Activated CD4-positive, CD25-positive, alpha-beta regulatory T cell treated with anti-CD3 and anti-CD28 coated beads, Interleukin-2, amount 50 U/mL, for 24 hours (primary cell): Measurements from ENCODE around the gene NCKAP5.
"Not testable (repeated sequence)": the region's sequence is repeated elsewhere in the genome, so short reads cannot be mapped to it uniquely, and the experiment has no call there.

Experiments used
- ATAC-seq, 2 donors: fragments of 150-1000 bp; cut with Tn5 transposase; one replicate each; pipeline ENCODE4 v1.10.0; 2021; ENCODE audit warnings: mild to moderate bottlenecking in 1 of 2, moderate library complexity in 1 of 2

The NCKAP5 gene

DNA sequence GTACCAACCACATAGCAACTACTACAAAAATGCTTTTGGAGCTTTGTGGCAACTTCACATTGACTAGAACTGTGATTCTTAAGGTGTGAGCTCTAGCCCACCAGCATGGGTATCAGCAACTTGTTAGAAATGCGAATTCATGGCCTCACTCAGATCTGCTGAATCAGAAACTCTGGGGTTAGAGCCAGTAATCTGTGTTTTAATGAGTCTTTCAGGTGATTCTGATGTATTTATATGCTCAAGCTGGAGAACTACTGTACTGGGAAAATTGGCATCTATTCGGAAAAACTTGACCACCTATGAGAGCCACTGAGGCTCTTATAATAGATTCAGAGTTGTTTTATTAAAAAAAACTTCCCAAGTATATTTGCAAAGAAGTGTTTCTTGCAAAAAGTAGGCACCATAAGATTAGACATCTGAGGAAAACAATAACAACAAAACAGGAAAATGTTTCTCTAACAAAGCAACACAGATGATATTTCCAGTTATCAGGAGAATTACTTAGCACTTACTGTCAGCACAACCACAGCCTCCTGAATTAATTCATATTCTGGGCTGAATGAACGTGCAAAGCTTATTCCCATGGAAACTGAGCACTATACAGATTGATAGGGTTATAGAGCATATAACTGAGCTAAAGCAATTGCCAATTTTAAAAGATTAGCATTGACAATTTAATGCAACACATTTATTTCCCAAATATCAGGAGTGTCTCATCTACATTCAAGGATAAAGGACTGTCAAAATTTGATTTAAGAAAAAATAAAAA, 71.6 kb downstream of the NCKAP5 start:
- ATAC-seq, result no peak

DNA sequence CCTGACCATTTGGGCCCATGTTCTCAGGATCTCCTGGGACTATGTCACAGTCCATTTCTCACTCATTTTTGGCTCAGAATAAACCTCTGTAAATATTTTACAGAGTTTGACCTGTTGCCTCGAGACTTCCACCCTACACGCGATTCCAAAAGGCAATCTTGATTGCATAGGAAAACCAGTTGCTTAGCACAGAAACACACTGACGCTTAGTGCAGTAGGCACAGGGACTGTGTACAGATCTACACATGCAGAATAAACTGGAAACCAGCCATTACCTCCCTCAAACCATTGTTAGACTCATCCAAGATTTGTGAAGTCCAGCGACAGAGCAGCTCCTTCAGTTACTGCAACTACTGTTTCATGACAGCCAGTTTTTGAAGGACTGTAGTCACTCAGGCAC, 73.0 kb downstream of the NCKAP5 start:
- ATAC-seq, result no peak

DNA sequence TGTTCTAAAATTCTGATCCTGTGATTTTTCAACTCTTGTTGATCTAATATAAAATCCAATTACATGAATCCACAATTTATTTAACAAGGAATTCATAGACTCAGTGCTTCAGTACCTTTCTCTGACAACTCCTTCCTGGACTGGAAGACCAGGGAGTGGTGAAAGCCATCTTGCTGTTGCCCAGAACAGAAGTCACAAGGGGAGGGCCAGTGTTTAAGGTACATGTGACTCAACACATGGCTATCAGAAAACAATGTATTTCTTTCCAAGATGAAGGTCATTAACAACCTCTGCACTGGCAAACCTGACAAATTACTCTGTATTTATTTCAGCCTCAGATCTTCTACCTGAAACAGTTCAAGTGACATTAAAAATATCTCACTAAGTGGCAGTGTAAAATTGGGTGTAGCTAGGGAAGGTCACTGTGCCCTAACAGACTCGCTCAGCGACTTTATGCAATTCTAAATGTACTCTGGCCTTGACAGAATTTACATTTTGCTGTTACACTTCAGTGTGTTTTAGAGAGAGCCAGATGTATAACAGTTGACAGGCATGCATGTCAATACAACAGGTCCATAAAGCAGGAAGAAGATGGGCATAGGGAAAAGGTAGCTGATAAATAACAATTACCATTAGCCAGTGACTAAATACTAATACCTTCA, 75.4 kb downstream of the NCKAP5 start:
- no peak for ATAC-seq

DNA sequence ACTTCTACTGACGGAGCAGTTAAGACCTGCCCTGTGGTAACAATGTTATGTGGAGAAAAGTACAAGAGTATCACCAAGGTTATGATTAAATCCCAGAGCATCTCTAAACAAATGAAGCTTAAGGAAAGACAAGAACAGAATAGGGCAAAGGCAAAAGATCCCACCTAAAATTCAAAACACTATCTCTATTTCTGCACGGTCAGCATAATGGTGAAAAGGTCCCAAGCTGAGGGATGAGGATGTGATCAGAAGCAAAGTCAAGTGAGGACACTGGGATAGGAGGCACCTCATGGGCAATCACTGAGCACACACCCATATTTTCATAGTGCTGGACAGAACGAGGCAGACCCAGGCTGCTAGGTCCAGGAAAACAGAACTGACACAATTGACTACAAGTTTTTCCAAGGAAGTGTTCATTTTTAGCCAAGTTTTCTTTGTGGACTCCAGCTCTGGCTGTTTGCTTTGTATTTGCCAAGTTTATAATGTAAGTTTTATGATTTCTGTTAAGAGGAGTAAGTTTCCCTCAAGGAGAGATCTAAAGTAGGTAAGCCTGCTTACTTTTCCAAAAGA, 77.8 kb downstream of the NCKAP5 start:
- no peak for ATAC-seq

DNA sequence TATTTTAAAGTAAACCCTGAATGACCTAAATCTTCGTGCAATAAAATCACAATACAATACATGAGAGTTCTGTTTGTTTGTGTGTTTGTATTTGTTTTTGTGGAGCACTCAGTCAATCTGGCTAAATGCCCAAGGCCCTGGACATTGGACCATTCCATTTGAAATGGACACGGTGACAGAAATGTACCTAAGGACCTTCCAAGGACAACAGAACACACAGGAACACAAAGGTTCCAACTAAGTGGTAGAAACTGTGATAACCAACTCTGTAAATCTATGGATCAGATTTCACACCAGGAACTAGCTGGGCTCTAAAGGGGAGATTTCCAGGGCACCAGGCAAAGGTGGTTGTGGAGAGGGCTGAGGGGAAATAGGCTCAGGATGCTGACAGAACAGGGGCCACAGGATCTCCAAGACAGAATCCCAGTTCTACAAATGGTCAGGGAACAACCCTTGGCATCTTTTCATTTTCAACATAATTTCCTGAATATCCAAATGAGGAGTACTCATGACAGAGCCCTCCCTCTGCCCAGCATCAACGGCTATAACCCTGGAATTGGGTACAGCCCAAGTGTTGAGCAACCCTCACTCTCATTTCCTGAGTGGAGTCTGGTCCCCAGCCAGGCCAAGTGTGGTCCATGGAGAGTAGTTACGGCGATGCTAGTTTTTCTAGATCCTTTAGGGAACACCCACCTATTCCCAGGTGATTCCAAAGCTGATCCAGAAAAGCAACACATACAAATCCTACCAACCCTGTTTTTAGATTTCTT, 78.4 kb downstream of the NCKAP5 start:
- ATAC-seq, result no peak

DNA sequence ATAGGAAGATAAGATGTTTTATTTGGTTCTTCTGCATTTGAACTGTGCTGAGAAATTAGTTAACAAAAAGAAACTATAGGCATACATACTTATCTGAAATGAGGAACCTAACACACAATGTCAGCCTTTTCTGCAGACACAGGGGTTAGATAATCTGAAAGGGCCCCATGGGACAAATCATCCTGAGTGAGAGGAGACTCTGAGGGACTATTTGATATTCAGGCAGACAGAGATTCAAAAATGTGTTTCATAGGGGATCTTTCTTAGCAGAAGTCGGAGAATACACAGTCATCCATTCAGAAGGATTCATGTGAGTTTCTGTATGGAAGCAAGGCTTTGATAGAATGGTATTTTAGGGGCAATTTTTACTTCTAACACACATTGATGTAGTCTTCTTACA, 79.1 kb downstream of the NCKAP5 start:
- ATAC-seq, result no peak

DNA sequence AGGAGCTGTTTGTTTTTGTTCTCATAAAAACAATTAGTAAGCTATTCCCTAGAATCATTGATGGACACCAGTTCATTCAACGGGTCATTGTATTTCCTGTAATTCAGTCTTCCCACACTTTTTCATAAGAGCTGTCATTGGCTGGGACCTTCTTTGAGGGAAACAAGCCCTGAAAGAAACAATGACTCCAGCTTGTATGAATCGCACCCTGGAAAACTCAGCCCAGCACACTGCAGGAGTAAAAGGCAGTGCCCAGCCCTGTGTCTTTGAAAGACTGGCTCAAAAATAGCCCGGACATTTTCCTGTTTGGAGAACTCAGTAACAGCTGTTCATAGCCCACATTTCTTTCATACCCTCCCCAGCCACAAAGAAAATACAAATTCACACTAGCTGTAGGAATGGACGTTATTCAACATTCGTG, 81.5 kb downstream of the NCKAP5 start:
- no peak for ATAC-seq

DNA sequence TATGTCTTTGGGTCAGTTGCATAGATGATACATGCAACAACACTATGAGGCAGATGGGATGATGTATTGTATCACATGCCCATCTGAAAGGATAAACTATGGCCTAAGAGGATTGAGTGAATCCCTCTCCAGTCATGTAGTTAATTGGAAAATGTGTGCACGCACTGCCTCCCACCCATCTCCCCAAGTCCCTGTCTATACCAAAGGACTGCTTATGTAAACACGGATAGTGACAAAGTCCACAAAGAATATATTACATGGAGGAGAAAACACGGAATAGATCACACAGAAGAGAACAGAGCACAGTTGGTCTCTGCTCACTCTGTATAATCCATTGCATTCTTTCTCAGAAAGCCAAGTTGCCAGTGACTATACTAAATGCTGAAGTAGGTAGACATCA, 82.4 kb downstream of the NCKAP5 start:
- ATAC-seq, result no peak

DNA sequence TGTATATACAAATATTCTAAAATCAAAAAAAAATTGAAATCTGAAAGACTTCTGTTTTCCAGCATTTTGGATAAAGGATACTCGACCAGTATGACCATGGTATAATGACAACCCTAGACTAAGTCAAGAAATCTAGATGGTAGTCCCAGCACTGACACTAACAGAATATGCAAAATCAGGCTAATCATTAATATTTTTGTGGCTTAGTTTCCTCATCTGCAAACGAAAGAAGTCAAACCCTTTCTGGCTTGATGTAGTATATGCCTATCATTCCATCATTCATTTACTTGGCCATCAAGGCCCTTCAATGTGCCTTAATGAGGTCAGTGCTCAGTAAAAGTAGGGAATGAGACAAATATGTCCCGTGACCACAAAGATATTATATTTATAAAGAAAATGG, 83.5 kb downstream of the NCKAP5 start:
- ATAC-seq, result no peak

DNA sequence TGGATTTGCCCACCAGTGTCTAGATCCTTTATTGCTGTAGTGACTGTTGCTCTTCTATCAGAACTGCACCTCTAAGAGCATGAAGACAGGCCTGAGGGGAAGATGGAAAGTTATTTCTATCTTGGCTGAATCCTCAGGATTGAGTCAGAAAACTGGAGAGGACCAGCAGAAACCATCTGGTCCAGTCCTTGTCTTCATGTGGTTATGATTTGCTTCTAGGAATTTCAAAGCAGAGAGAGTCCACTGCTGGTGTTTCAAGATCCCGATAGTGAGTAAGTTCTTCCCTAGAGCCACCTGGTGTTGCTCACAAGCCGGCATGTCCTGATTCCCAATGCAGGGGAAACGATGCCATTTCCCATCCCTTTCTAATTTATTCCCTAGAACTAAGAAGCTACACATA, 84.2 kb downstream of the NCKAP5 start:
- ATAC-seq, result no peak

DNA sequence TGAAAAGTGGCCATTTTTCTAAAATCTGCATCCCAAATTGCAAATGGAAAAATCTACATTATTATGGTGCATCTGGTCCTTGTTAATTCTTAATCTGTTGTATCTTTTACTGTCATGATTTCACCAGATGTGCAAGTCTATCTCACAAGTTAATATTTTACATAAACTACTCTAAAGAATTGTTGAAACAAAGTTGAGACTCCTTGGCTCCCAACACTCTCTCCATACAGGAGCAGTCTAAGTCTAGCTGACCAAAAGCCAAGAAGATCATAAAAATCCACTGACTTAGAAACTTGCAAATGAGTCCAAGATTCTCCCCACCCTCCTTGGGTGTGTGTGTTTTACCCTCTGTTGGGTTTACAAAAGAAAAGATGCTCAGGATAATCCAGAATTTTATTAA, 85.1 kb downstream of the NCKAP5 start:
- ATAC-seq, result no peak

DNA sequence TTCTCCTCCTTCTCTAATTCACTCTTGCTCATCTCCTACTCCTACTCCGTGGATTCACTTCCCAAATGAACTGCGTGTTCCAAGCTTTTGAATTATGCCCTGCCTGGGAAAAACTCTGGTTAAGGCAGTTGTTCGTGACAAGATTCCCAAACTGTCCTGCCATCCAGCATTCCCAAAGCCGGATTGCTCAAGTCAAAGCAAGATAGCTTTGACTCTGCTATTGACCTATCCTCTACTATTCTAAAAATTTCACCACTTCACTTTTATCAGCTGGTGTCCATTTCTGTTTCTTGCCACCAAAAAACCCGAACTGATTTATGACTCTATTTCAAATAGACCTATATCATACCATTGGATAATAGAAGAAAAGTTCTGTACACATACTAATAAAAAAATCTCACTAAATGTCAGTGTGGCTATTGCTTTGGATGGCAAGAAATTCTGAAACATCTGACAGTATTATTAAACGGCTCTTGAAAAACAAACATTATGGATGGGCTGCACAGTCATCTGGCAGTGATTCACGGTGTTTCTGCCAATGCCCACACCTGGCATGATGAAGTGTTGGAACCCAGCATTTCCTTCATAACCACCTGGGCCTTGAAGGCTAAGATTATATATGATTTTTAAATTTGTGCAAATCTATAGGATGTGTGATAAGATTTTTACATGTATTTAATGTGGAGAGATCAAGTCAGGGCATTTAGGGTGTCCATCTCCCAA, 87.4 kb downstream of the NCKAP5 start:
- no peak for ATAC-seq

DNA sequence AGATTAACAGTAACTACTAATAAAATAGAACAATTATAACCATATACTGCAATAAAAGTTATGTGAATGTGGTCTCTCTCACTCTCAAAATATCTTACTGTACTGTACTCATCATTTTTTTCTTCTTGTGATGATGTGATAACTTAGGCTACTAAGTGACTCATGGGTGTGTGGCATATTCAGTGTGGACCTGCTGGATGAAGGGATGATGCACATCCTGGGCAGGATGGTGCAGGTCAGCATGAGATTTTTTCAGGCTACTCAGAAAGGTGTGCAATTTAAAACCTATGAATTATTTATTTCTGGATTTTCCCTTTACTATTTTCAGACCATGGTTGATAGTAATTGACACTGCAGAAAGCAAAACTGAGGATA, 90.7 kb downstream of the NCKAP5 start:
- ATAC-seq, result no peak

DNA sequence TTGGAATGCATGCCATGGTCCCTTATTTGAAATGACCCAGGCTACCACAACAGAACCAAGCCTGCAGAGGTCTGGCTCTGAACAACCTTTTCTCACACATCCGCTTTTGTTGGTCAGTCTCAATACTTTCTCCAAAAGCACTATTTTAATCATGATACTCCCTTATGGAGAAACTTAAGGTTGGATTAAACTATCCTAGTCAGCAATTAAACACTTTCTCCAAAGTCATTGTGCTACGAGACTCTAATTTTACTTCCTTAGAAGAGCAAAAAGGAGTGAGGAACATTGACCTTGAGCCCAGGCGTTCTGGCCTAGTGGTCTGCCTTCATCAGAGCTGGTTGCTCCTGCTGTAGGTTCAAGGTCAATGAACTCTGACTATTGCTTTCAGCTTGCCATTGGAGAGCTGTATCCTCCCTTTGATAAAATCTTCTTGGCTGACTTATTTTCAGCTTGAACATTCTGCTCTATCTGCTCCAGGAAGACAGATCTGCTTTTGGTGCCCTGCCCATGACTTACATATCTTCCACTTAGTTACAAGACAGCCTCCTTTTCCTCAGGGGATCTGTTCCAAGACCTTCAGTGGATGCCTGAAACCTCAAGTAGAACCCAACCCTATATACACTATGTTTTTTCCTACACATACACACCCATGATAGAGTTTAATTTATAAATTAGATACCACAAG, 91.2 kb downstream of the NCKAP5 start:
- ATAC-seq, result no peak

DNA sequence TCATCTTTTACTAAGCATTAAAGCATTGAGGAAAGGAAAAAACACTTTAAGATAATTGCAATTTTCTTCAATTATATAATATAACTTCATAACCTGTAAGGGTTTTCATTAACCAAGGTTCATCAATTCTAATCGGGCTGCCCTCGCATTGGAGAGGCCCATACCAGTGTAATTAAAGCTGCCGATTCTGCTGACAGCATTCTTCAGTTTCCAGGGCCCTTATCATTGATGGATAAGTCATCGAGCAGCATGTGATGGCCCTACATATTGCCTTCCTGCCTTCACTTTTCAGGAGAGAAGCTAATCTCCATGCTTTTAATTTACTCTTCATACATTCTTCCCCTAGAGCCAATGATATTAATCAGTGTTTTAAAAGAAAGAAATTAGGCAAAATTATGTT, 92.0 kb downstream of the NCKAP5 start:
- no peak for ATAC-seq

DNA sequence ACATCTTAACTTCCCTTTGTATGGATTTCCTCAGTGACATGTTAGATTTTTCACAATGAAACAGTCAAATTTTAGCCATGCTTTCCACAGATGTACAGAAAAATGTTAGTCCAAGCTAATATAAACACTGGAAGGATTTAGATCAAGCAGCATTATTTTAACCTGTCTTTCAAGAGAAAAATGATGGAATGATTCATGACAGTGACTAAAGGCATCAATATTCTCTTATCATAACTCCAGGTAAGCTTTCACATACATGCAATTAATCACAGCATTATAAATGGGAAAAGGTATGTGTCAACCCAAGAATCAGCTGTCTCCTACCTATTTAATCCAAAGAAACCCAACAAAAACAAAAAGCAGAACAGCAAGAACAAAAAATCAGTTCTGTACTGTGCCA, 92.7 kb downstream of the NCKAP5 start:
- ATAC-seq, result no peak

DNA sequence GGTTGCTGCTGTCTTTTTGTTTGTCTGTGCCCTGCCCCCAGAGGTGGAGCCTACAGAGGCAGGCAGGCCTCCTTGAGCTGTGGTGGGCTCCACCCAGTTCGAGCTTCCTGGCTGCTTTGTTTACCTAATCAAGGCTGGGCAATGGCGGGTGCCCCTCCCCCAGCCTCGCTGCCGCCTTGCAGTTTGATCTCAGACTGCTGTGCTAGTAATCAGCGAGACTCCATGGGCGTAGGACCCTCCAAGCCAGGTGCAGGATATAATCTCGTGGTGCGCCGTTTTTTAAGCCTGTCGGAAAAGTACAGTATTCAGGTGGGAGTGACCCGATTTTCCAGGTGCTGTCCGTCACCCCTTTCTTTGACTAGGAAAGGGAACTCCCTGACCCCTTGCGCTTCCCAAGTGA, 97.8 kb downstream of the NCKAP5 start:
- not testable (repeated sequence) for ATAC-seq

DNA sequence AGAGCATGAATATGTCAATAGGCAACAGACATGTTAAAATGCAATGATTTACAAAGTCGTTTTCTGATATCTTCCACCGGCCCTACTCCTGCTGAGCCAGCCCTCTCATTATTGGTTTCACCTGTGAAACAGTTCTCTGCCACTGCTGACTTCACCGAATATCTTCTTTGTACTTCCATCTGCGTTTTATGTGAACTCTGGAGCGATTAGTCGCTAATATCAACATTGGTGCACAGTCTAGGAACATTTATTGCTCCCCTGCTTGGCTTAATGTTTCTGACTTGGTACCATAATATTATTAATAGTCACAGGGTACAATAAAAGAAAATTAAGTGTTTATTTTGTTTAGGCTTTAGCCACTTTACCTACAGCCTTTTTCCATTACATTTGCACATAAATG, 105.5 kb downstream of the NCKAP5 start:
- no peak for ATAC-seq

DNA sequence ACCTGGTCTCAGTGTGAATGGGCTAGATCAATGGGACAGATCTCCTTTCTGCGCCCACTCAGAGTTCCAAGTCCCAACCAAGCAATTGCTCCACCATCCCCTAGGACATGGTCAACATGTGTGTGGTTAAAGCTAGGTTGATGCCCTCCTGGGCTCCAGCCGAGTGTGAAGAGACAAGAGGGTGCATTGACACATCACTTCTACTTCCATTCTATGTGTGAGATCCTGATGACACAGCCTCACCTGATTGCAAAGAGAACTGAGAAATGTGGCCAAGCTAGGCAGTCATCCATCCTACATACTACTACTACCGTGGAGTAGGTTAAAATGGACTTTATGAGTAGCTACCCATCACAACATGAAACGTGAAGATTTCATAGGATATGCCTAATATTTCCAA, 106.8 kb downstream of the NCKAP5 start:
- no peak for ATAC-seq

DNA sequence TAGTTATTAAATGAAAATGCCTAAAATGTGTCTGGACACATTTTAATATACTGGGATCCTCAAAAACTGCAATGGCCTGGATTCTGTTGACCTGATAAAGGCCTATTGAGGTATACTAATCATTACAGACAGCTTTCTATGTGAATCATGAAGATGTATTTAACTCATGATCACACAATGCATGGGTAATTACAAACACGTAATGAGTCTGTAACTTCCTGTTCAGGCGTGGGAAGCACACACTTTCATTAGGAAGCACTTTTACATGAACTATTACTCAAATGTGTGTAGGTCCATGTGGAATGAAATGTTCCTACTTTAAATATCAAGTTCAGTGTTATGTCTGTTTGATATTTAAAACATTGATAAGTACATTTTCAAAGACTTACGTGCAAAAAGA, 108.7 kb downstream of the NCKAP5 start:
- no peak for ATAC-seq

DNA sequence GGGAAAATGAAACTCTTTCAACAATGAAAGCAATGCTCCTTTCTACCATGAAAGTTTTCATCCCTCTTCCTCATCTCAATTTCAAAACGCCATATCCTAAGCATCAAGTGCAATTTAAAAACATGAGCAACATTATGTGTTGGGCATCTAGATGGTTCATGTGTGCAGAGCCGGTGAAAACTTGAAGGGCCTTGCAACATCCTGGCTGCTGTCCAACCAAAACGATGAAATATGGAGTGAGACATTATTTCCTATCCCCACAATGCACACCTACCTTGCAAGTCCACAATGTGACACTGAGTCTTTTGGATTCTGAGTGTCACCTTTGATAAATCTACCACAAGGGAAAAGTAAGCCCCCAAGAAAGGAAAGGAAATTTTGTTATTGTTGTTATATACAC, 110.0 kb downstream of the NCKAP5 start:
- no peak for ATAC-seq

DNA sequence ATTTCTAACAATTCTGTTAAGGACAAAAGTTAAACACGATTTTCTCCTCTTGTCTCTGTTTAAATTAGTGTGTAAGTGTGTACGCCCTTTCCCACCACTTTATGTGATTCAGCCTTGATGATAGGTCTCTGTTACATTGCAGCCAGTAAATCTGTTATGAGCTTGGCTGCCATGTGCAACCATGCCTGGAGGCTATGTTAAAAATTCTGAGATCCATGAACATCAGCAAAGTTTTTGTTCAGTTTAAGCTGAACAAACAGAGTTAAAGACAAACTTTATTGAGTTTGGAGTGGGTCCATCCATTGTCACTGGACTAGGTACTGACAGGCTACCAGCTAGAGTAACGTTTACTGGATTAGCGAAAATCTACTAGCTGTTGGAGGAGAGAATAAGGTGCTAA, 110.4 kb downstream of the NCKAP5 start:
- no peak for ATAC-seq
